ENCODE measurements around the gene ADD3.

ADD3 gene

DNA sequence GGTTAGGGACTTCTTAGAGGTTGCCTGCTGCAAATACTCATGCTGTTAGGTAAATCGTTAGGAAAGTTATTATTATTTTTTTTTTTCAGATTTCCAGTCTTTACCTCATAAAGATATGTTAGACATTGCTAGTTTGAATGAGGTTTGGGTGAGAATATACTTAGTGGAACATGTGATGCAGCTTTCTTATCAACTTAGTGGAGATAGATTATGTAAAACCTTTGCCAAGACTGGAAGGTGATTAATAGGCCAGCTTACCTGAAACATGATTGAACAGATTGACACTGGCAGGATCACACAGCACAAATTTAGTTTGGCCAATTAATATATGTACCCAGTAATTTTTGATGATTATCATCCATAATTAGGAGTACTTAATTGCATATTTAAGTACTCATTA is 32.3 kb downstream of the ADD3 start:
- no peak overlapping the region for H2AK5ac ChIP-seq (ENCODE audit: low read length)

GRCh38 chr10:110040767-110041478 is 33.1 kb downstream of the ADD3 start:
- Histone ChIP-seq H3K4ac (ENCODE audit: low read depth, low read length) (no peak overlapping the region), H3K23ac (ENCODE audit: low read length) (no peak overlapping the region), H3K79me2 (ENCODE audit: control insufficient read depth, insufficient read depth, low read length, poor library complexity) (peaks cover 2% of the 10 kb centered on the region), H2BK5ac (ENCODE audit: low read depth, low read length, poor library complexity) (no peak overlapping the region), H2AFZ (ENCODE audit: insufficient read depth, low read length, poor library complexity) (no peak overlapping the region), H3K4me3 (ENCODE audit: low read depth, low read length) (no peak overlapping the region), H4K12ac (ENCODE audit: low read depth, low read length) (no peak overlapping the region), H2BK120ac (ENCODE audit: insufficient read depth, low read length, poor library complexity) (no peak overlapping the region), H2AK5ac (ENCODE audit: low read length) (no peak overlapping the region), H4K8ac (ENCODE audit: low read depth, low read length) (no peak overlapping the region), H3K18ac (ENCODE audit: low read length) (no peak overlapping the region), H3K14ac (ENCODE audit: low read length) (no peak overlapping the region), H3K27ac (ENCODE audit: low read depth, low read length) (no peak overlapping the region), H3K27me3 (ENCODE audit: insufficient read depth, low read length) (no peaks in the 10 kb centered on the region), H3K9ac (ENCODE audit: low read length) (no peak overlapping the region), H3K4me1 (ENCODE audit: control insufficient read depth in 1 of 2, insufficient read depth in 2 of 2, low read length in 2 of 2) (peaks cover 0 to 2% of the 10 kb centered on the region in 2 experiments), H3K4me2 (ENCODE audit: low read length) (no peak overlapping the region), H2BK12ac (ENCODE audit: low read length) (no peak overlapping the region), H3K9me3 (ENCODE audit: insufficient read depth, low read depth, low read length) (no peaks in the 10 kb centered on the region), H3K79me1 (ENCODE audit: low read length) (no peaks in the 10 kb centered on the region), H3K36me3 (ENCODE audit: control insufficient read depth in 1 of 2, insufficient read depth in 2 of 2, low read length in 2 of 2) (no peaks in the 10 kb centered on the region), H4K91ac (ENCODE audit: low read depth, low read length) (peak overlapping the region; percentile 37)
- DNase-seq, result no peak
- WGBS (ENCODE audit: extremely low coverage, insufficient coverage, insufficient read length), result no CpG with 5 or more reads among the region's 9 CpGs

More for the DNA sequence above, 32.3 kb downstream of the ADD3 start:
- Histone ChIP-seq H3K27ac (ENCODE audit: low read depth, low read length) (no peak overlapping the region), H2BK120ac (ENCODE audit: insufficient read depth, low read length, poor library complexity) (no peak overlapping the region), H4K8ac (ENCODE audit: low read depth, low read length) (no peak overlapping the region), H3K18ac (ENCODE audit: low read length) (no peak overlapping the region), H2BK5ac (ENCODE audit: low read depth, low read length, poor library complexity) (no peak overlapping the region), H3K4ac (ENCODE audit: low read depth, low read length) (no peak overlapping the region), H3K14ac (ENCODE audit: low read length) (no peak overlapping the region), H3K79me1 (ENCODE audit: low read length) (no peaks in the 10 kb centered on the region), H3K9me3 (ENCODE audit: insufficient read depth, low read depth, low read length) (no peaks in the 10 kb centered on the region), H2AFZ (ENCODE audit: insufficient read depth, low read length, poor library complexity) (no peak overlapping the region), H4K91ac (ENCODE audit: low read depth, low read length) (no peak overlapping the region), H3K9ac (ENCODE audit: low read length) (no peak overlapping the region), H2BK12ac (ENCODE audit: low read length) (no peak overlapping the region), H3K27me3 (ENCODE audit: insufficient read depth, low read length) (no peaks in the 10 kb centered on the region), H3K4me2 (ENCODE audit: low read length) (no peak overlapping the region), H3K4me3 (ENCODE audit: low read depth, low read length) (no peak overlapping the region), H3K79me2 (ENCODE audit: control insufficient read depth, insufficient read depth, low read length, poor library complexity) (peaks cover 2% of the 10 kb centered on the region), H3K23ac (ENCODE audit: low read length) (no peak overlapping the region), H4K12ac (ENCODE audit: low read depth, low read length) (no peak overlapping the region), H3K4me1 (ENCODE audit: control insufficient read depth in 1 of 2, insufficient read depth in 2 of 2, low read length in 2 of 2) (peaks cover 0 to 2% of the 10 kb centered on the region in 2 experiments), H3K36me3 (ENCODE audit: control insufficient read depth in 1 of 2, insufficient read depth in 2 of 2, low read length in 2 of 2) (no peaks in the 10 kb centered on the region)
- no peak for DNase-seq
- WGBS (ENCODE audit: extremely low coverage, insufficient coverage, insufficient read length), result no CpG with 5 or more reads among the region's 1 CpG

GRCh38 chr10:110041479-110041829 is 33.7 kb downstream of the ADD3 start:
- Histone ChIP-seq H3K4me3 (ENCODE audit: low read depth, low read length) (no peak overlapping the region), H2AFZ (ENCODE audit: insufficient read depth, low read length, poor library complexity) (no peak overlapping the region), H4K91ac (ENCODE audit: low read depth, low read length) (no peak overlapping the region), H3K79me1 (ENCODE audit: low read length) (no peaks in the 10 kb centered on the region), H2BK120ac (ENCODE audit: insufficient read depth, low read length, poor library complexity) (no peak overlapping the region), H2BK12ac (ENCODE audit: low read length) (no peak overlapping the region), H3K79me2 (ENCODE audit: control insufficient read depth, insufficient read depth, low read length, poor library complexity) (peaks cover 2% of the 10 kb centered on the region), H3K27ac (ENCODE audit: low read depth, low read length) (no peak overlapping the region), H3K9ac (ENCODE audit: low read length) (no peak overlapping the region), H4K8ac (ENCODE audit: low read depth, low read length) (no peak overlapping the region), H3K4me2 (ENCODE audit: low read length) (no peak overlapping the region), H3K9me3 (ENCODE audit: insufficient read depth, low read depth, low read length) (no peaks in the 10 kb centered on the region), H3K18ac (ENCODE audit: low read length) (no peak overlapping the region), H2BK5ac (ENCODE audit: low read depth, low read length, poor library complexity) (no peak overlapping the region), H3K14ac (ENCODE audit: low read length) (no peak overlapping the region), H3K23ac (ENCODE audit: low read length) (no peak overlapping the region), H3K4me1 (ENCODE audit: control insufficient read depth in 1 of 2, insufficient read depth in 2 of 2, low read length in 2 of 2) (peaks cover 0 to 2% of the 10 kb centered on the region in 2 experiments), H2AK5ac (ENCODE audit: low read length) (no peak overlapping the region), H4K12ac (ENCODE audit: low read depth, low read length) (no peak overlapping the region), H3K27me3 (ENCODE audit: insufficient read depth, low read length) (no peaks in the 10 kb centered on the region), H3K36me3 (ENCODE audit: control insufficient read depth in 1 of 2, insufficient read depth in 2 of 2, low read length in 2 of 2) (no peaks in the 10 kb centered on the region), H3K4ac (ENCODE audit: low read depth, low read length) (no peak overlapping the region)
- no peak for DNase-seq
- no CpG with 5 or more reads among the region's 3 CpGs for WGBS (ENCODE audit: extremely low coverage, insufficient coverage, insufficient read length)

DNA sequence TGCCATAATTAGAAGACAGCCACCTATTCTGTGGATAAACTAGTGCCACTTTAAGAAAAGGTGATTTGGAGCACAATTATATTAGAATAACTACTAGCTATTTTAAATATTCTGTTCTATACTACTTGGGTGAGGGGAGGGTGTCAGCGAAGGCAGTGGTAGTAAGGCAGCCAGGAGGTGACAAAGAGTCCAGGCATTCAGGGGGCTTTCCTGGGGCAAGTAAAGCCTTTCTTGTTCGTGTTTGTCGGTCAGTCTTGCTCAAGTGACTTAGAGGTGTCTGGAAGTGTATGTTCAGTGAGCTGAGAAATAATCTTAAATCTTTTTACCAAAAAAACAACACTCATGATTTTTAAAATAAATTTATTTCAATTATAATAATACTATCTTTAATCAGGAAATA is 34.4 kb downstream of the ADD3 start:
- H3K4me2 ChIP-seq (ENCODE audit: low read length), result no peak overlapping the region

More for the DNA sequence above, 34.4 kb downstream of the ADD3 start:
- Histone ChIP-seq H3K27ac (ENCODE audit: low read depth, low read length) (no peak overlapping the region), H3K18ac (ENCODE audit: low read length) (no peak overlapping the region), H3K23ac (ENCODE audit: low read length) (no peak overlapping the region), H4K91ac (ENCODE audit: low read depth, low read length) (no peak overlapping the region), H3K4me3 (ENCODE audit: low read depth, low read length) (no peak overlapping the region), H2BK120ac (ENCODE audit: insufficient read depth, low read length, poor library complexity) (no peak overlapping the region), H3K4me1 (ENCODE audit: control insufficient read depth in 1 of 2, insufficient read depth in 2 of 2, low read length in 2 of 2) (peaks cover 0 to 2% of the 10 kb centered on the region in 2 experiments), H3K79me1 (ENCODE audit: low read length) (no peaks in the 10 kb centered on the region), H4K12ac (ENCODE audit: low read depth, low read length) (no peak overlapping the region), H3K27me3 (ENCODE audit: insufficient read depth, low read length) (no peaks in the 10 kb centered on the region), H3K9me3 (ENCODE audit: insufficient read depth, low read depth, low read length) (no peaks in the 10 kb centered on the region), H4K8ac (ENCODE audit: low read depth, low read length) (no peak overlapping the region), H3K9ac (ENCODE audit: low read length) (no peak overlapping the region), H3K36me3 (ENCODE audit: control insufficient read depth in 1 of 2, insufficient read depth in 2 of 2, low read length in 2 of 2) (no peaks in the 10 kb centered on the region), H2AK5ac (ENCODE audit: low read length) (no peak overlapping the region), H3K4ac (ENCODE audit: low read depth, low read length) (no peak overlapping the region), H3K79me2 (ENCODE audit: control insufficient read depth, insufficient read depth, low read length, poor library complexity) (peaks cover 2% of the 10 kb centered on the region), H3K14ac (ENCODE audit: low read length) (no peak overlapping the region), H2AFZ (ENCODE audit: insufficient read depth, low read length, poor library complexity) (no peak overlapping the region), H2BK12ac (ENCODE audit: low read length) (no peak overlapping the region), H2BK5ac (ENCODE audit: low read depth, low read length, poor library complexity) (no peak overlapping the region)
- DNase-seq, result no peak
- no CpG with 5 or more reads among the region's 3 CpGs for WGBS (ENCODE audit: extremely low coverage, insufficient coverage, insufficient read length)

All from trophoblast cell (in vitro differentiated cells and primary cell).